Breast epithelium (tissue), 4 donors: ENCODE data around the gene MYCN. TPM values are rescaled to one million over a fixed set of nuclear protein-coding genes. Genes with fewer than 3 reads are reported as not detected.

Source experiments
- DNase-seq, 2 donors: peaks; one replicate each; pipeline ENCODE4 v3.0.0-alpha.2; 2019; ENCODE audit warnings: low spot score in 2 of 2
- H3K27ac ChIP-seq, 2 donors: fragments of 200-600 bp; sonication (generic) in 1 of 2; one replicate each; pipeline ENCODE4 v1.5.1; 2016 to 2019; ENCODE audit warnings: mild to moderate bottlenecking in 1 of 2
- H3K27me3 ChIP-seq, 2 donors: fragments of 200-600 bp; sonication (generic) in 1 of 2; one replicate each; pipeline versions ENCODE4 v1.5.1 to v1.6.0; 2017 to 2019; ENCODE audit warnings: control low read depth in 1 of 2, mild to moderate bottlenecking in 1 of 2
- H3K36me3 ChIP-seq: fragments of 200-600 bp; one replicate; pipeline ENCODE4 v1.5.1; 2019
- H3K4me1 ChIP-seq, 2 donors: fragments of 200-600 bp; sonication (generic); one replicate each; pipeline ENCODE4 v1.5.1; 2016 to 2019; ENCODE audit warnings: control low read depth in 1 of 2
- H3K4me3 ChIP-seq, 3 donors: fragments of 200-600 bp; sonication (generic); 1 replicate in 2 of 3; 2 replicates in 1 of 3; pipeline ENCODE4 v1.5.1; 2016 to 2019; ENCODE audit warnings: mild to moderate bottlenecking in 3 of 3, moderate library complexity in 2 of 3
- H3K9me3 ChIP-seq, 2 donors: fragments of 200-600 bp; sonication (generic) in 1 of 2; one replicate each; pipeline ENCODE4 v1.5.1; 2016 to 2019; ENCODE audit warnings: control low read depth in 1 of 2
- POLR2A ChIP-seq: fragments of 450-650 bp; IDR thresholded peaks from one replicate; pipeline ENCODE4 v1.6.1; 2016; ENCODE audit warnings: antibody characterized with exemption, mild to moderate bottlenecking, moderate library complexity
- POLR2AphosphoS5 ChIP-seq, 3 donors: sonication (generic); formaldehyde crosslinking; IDR thresholded peaks; one replicate each; pipeline ENCODE4 v1.6.1; 2017; ENCODE audit warnings: antibody characterized with exemption in 3 of 3
- intact Hi-C: fragments of 100-400 bp; cut with DNase I; formaldehyde crosslinking; loops from one replicate; pipeline ENCODE4 v1.15.1; 2023; ENCODE audit warnings: low total_unique reads
- total RNA-seq, 3 donors: library from RNA; depleted of rRNA; stranded (reverse); fragments of >200 nt; gene quantifications; one replicate each; pipeline ENCODE4 v1.1.0, GENCODE V29; 2016
- TF ChIP-seq, protein P1 (sequence below), 3 donors: fragments of 450-650 bp; IDR thresholded peaks; one replicate each; pipeline ENCODE4 v1.5.1; 2016 to 2017; ENCODE audit warnings: antibody characterized with exemption in 3 of 3, mild to moderate bottlenecking in 3 of 3, moderate library complexity in 3 of 3

The MYCN gene
- total RNA-seq, 3 donors from 2014 or later = 0.32 to 0.98 (median 0.59) TPM

- H3K27me3 ChIP-seq = no peaks in the 10 kb centered on the region
- intact Hi-C loops = loop anchor here (2.0 kb wide), 1 partner anchor 58 kb away; no protein-coding TSS in a partner anchor
- H3K27ac ChIP-seq = no peak overlapping the region
- DNase-seq = no peak
- TF ChIP-seq, protein P1, sequence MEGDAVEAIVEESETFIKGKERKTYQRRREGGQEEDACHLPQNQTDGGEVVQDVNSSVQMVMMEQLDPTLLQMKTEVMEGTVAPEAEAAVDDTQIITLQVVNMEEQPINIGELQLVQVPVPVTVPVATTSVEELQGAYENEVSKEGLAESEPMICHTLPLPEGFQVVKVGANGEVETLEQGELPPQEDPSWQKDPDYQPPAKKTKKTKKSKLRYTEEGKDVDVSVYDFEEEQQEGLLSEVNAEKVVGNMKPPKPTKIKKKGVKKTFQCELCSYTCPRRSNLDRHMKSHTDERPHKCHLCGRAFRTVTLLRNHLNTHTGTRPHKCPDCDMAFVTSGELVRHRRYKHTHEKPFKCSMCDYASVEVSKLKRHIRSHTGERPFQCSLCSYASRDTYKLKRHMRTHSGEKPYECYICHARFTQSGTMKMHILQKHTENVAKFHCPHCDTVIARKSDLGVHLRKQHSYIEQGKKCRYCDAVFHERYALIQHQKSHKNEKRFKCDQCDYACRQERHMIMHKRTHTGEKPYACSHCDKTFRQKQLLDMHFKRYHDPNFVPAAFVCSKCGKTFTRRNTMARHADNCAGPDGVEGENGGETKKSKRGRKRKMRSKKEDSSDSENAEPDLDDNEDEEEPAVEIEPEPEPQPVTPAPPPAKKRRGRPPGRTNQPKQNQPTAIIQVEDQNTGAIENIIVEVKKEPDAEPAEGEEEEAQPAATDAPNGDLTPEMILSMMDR (IDR thresholded peaks at IDR 0.05) = no peak
- TF ChIP-seq POLR2A (no peak), POLR2AphosphoS5 (IDR thresholded peaks at IDR 0.05) (no peak)
- H3K36me3 ChIP-seq = no peaks in the 10 kb centered on the region
- H3K4me1 ChIP-seq = no peaks in the 10 kb centered on the region
- H3K4me3 ChIP-seq = no peak overlapping the region
- H3K9me3 ChIP-seq = no peaks in the 10 kb centered on the region
These were observed 14.4 kb downstream of the MYCN start for GRCh38 chr2:15954761-15955160.

DNA sequence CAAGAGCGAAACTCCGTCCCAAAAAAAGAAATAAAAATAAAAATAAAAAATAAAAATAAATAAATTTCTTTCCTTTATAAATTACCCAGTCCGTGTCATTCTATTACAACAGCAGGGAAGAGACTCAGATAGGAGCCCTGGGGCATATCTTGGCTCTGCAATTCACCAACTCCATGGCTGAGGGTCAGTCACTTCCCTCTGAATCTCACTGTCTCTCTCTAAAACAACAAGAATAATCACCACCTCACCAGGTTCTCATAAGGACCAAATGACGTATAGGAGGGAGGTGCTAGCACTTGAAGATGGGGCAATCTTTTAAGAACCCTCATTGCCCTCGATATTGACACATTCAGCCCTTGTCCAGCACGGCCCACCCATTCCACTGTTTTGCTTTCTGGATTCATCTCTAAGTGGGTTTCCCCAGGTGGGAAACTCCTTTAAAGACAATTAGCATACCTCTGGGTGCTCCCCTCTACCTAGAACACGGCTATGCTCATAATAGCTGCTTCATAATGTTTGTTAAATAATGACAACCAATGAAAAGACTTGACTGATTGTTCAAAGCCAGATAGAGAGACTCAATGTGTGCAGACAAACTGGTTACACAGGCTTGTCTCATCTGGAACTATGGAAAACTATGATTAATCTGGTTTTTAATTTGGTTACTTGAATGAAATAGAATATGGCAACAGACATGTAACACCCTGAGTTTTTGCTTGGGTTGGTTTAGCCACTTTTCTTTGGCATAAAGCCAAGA lies 15.1 kb downstream of the MYCN start:
- no peak for DNase-seq
- H3K4me1 ChIP-seq = no peaks in the 10 kb centered on the region
- H3K9me3 ChIP-seq = no peaks in the 10 kb centered on the region
- H3K27me3 ChIP-seq = no peaks in the 10 kb centered on the region
- H3K4me3 ChIP-seq = no peak overlapping the region
- no peak for TF ChIP-seq POLR2AphosphoS5 (IDR thresholded peaks at IDR 0.05)
- TF ChIP-seq, protein P1 (IDR thresholded peaks at IDR 0.05) = no peak
- TF ChIP-seq POLR2A = no peak
- intact Hi-C loops = loop anchor here (2.0 kb wide), 1 partner anchor 59 kb away; no protein-coding TSS in a partner anchor
- no peak overlapping the region for H3K27ac ChIP-seq
- no peaks in the 10 kb centered on the region for H3K36me3 ChIP-seq

GRCh38 chr2:15956230-15956629 lies 15.9 kb downstream of the MYCN start:
- no peak overlapping the region for H3K4me3 ChIP-seq
- no peak for DNase-seq
- H3K36me3 ChIP-seq = no peaks in the 10 kb centered on the region
- no peaks in the 10 kb centered on the region for H3K27me3 ChIP-seq
- no peaks in the 10 kb centered on the region for H3K9me3 ChIP-seq
- no peak for TF ChIP-seq POLR2A
- TF ChIP-seq POLR2AphosphoS5 (IDR thresholded peaks at IDR 0.05) = no peak
- TF ChIP-seq, protein P1 (IDR thresholded peaks at IDR 0.05) = no peak
- intact Hi-C loops = no loop called here
- H3K27ac ChIP-seq = no peak overlapping the region
- H3K4me1 ChIP-seq = no peaks in the 10 kb centered on the region

- Histone ChIP-seq H3K27me3 (no peaks in the 10 kb centered on the region), H3K9me3 (no peaks in the 10 kb centered on the region), H3K4me3 (no peak overlapping the region), H3K27ac (no peak overlapping the region), H3K36me3 (no peaks in the 10 kb centered on the region), H3K4me1 (no peaks in the 10 kb centered on the region)
- TF ChIP-seq POLR2AphosphoS5 (IDR thresholded peaks at IDR 0.05) (no peak), POLR2A (no peak)
- TF ChIP-seq, protein P1 (IDR thresholded peaks at IDR 0.05) = no peak
- no peak for DNase-seq
- intact Hi-C loops = no loop called here
These were observed 16.7 kb downstream of the MYCN start for GRCh38 chr2:15956751-15957736.
